GM23338 (cell line): Measurements from ENCODE around the gene CRBN. TPM values are rescaled to one million over a fixed set of nuclear protein-coding genes. Genes with fewer than 3 reads are reported as not detected.

Source experiments
- ATAC-seq: fragments of 200-7000 bp; cut with Tn5 transposase; 3 replicates; pipeline ENCODE4 v1.9.1; 2020
- DNase-seq: peaks from one replicate; pipeline ENCODE4 v3.0.0-alpha.2; 2015; ENCODE audit warnings: low spot score
- H2AFZ ChIP-seq: fragments of 200-600 bp; sonication (generic); 2 replicates; pipeline ENCODE4 v1.8.0; 2016; ENCODE audit warnings: antibody characterized with exemption, mild to moderate bottlenecking, moderate library complexity
- H3F3A ChIP-seq: fragments of 200-600 bp; sonication (generic); replicated peaks from 2 replicates; pipeline ENCODE4 v1.8.0; 2017; ENCODE audit warnings: antibody characterized with exemption, mixed run types, low read depth
- H3K27ac ChIP-seq: fragments of 200-600 bp; sonication (generic); 2 replicates; pipeline ENCODE4 v1.6.1; 2016; ENCODE audit warnings: low read depth
- H3K27me3 ChIP-seq: fragments of 200-600 bp; sonication (generic); 2 replicates; pipeline ENCODE4 v1.8.0; 2016; ENCODE audit warnings: mild to moderate bottlenecking, mixed run types, moderate library complexity; ENCODE audit not compliant: insufficient read depth
- H3K36me3 ChIP-seq: fragments of 200-600 bp; sonication (generic); 2 replicates; pipeline ENCODE4 v1.8.0; 2016; ENCODE audit warnings: mild to moderate bottlenecking; ENCODE audit not compliant: insufficient read depth
- H3K4me1 ChIP-seq: fragments of 200-600 bp; sonication (generic); 2 replicates; pipeline ENCODE4 v1.8.0; 2016; ENCODE audit warnings: mild to moderate bottlenecking, moderate library complexity; ENCODE audit not compliant: insufficient read depth
- H3K4me2 ChIP-seq: fragments of 200-600 bp; sonication (generic); 2 replicates; pipeline ENCODE4 v1.7.1; 2017; ENCODE audit warnings: mixed run types
- H3K4me3 ChIP-seq: fragments of 200-600 bp; sonication (generic); 2 replicates; pipeline ENCODE4 v1.6.1; 2016; ENCODE audit warnings: mixed run types
- H3K79me2 ChIP-seq: fragments of 200-600 bp; sonication (generic); replicated peaks from 2 replicates; pipeline ENCODE4 v1.8.0; 2017; ENCODE audit warnings: mild to moderate bottlenecking; ENCODE audit not compliant: insufficient read depth
- H3K9me2 ChIP-seq: fragments of 200-600 bp; sonication (generic); 2 replicates; pipeline ENCODE4 v1.8.0; 2017; ENCODE audit not compliant: insufficient read depth
- H4K20me1 ChIP-seq: fragments of 200-600 bp; sonication (generic); replicated peaks from 2 replicates; pipeline ENCODE4 v1.8.0; 2017; ENCODE audit warnings: mild to moderate bottlenecking; ENCODE audit not compliant: insufficient read depth
- H3K27ac Mint-ChIP-seq: 2 replicates; pipeline ENCODE4 v1.8.0; 2020; ENCODE audit warnings: inconsistent platforms, mild to moderate bottlenecking, moderate library complexity, mixed read lengths
- H3K27me3 Mint-ChIP-seq: 3 replicates; pipeline ENCODE4 v1.8.0; 2022; ENCODE audit warnings: low read depth, mild to moderate bottlenecking, moderate library complexity, mixed read lengths, inconsistent platforms; ENCODE audit not compliant: insufficient read depth, poor library complexity
- H3K36me3 Mint-ChIP-seq: 3 replicates; pipeline ENCODE4 v1.8.0; 2021; ENCODE audit warnings: low read depth, mild to moderate bottlenecking, inconsistent platforms, moderate library complexity, mixed read lengths
- H3K4me1 Mint-ChIP-seq: 3 replicates; pipeline ENCODE4 v1.8.0; 2020; ENCODE audit warnings: mild to moderate bottlenecking, inconsistent platforms, mixed read lengths
- H3K4me3 Mint-ChIP-seq: 3 replicates; pipeline ENCODE4 v1.8.0; 2021; ENCODE audit warnings: moderate library complexity, mild to moderate bottlenecking, inconsistent platforms, mixed read lengths
- H3K9me3 Mint-ChIP-seq: 3 replicates; pipeline ENCODE4 v1.8.0; 2020; ENCODE audit warnings: moderate library complexity, mild to moderate bottlenecking, inconsistent platforms, mixed read lengths
- CREB1 ChIP-seq: fragments of 250-450 bp; sonication (Bioruptor Pico); IDR thresholded peaks from 2 replicates; pipeline ENCODE4 v1.5.0; 2020; ENCODE audit warnings: low read depth, mild to moderate bottlenecking, moderate library complexity
- CTCF ChIP-seq, 2 experiments: fragments of 200-600 bp in 1 of 2; sonication (generic) in 1 of 2; conservative IDR thresholded peaks; 2 replicates each; pipeline versions ENCODE4 v1.5.1 to v1.6.1; 2016 to 2017; ENCODE audit warnings: antibody characterized with exemption in 2 of 2, low read depth in 2 of 2, mild to moderate bottlenecking in 2 of 2, moderate library complexity in 1 of 2
- ETS1 ChIP-seq: IDR thresholded peaks from 2 replicates; pipeline ENCODE4 v1.6.1; 2016; ENCODE audit warnings: antibody characterized with exemption
- EZH2 ChIP-seq: fragments of 200-600 bp; sonication (generic); IDR thresholded peaks from one replicate; pipeline ENCODE4 v1.8.0; 2017; ENCODE audit warnings: antibody characterized with exemption, mild to moderate bottlenecking, low read depth; ENCODE audit not compliant: unreplicated experiment
- EZH2phosphoT487 ChIP-seq: fragments of 200-600 bp; sonication (generic); IDR thresholded peaks from one replicate; pipeline ENCODE4 v1.8.1; 2018; ENCODE audit warnings: antibody characterized with exemption; ENCODE audit not compliant: unreplicated experiment
- JUNB ChIP-seq: IDR thresholded peaks from one replicate; pipeline ENCODE4 v1.6.1; 2016; ENCODE audit warnings: antibody characterized with exemption; ENCODE audit not compliant: unreplicated experiment
- NANOG ChIP-seq: IDR thresholded peaks from 2 replicates; pipeline ENCODE4 v1.6.1; 2016; ENCODE audit warnings: antibody characterized with exemption, borderline replicate concordance
- POLR2AphosphoS5 ChIP-seq: IDR thresholded peaks from 2 replicates; pipeline ENCODE4 v1.6.1; 2016; ENCODE audit warnings: antibody characterized with exemption, low read depth
- REST ChIP-seq: IDR thresholded peaks from one replicate; pipeline ENCODE4 v1.6.1; 2018; ENCODE audit warnings: antibody characterized with exemption; ENCODE audit not compliant: unreplicated experiment
- STAT1 ChIP-seq: IDR thresholded peaks from one replicate; pipeline ENCODE4 v1.6.1; 2016; ENCODE audit warnings: antibody characterized with exemption; ENCODE audit not compliant: unreplicated experiment
- ZNF114 ChIP-seq: fragments of 250-450 bp; sonication (Bioruptor Pico); IDR thresholded peaks from 2 replicates; pipeline ENCODE4 v1.5.0; 2020; ENCODE audit warnings: mild to moderate bottlenecking, moderate library complexity
- ZNF331 ChIP-seq: fragments of 250-450 bp; sonication (Bioruptor Pico); IDR thresholded peaks from 2 replicates; pipeline ENCODE4 v1.5.0; 2020; ENCODE audit warnings: low read depth, mild to moderate bottlenecking, moderate library complexity
- ZNF462 ChIP-seq: fragments of 250-450 bp; sonication (Bioruptor Pico); IDR thresholded peaks from 2 replicates; pipeline ENCODE4 v1.5.0; 2020; ENCODE audit warnings: mild to moderate bottlenecking, moderate library complexity
- polyA plus RNA-seq: library from polyadenylated mRNA; unstranded; fragments of >200 nt; fragmentation: Nextera tagmentation; extraction: Ambion mirVana; gene quantifications from 2 replicates; pipeline ENCODE4 v1.2.1, GENCODE V29; 2016
- total RNA-seq: library from RNA; depleted of rRNA; stranded (reverse); fragments of >200 nt; shearing (Covaris generic); gene quantifications from 2 replicates; pipeline ENCODE4 v1.2.3, GENCODE V29; 2014

The CRBN gene
- total and polyA plus RNA-seq, 2 experiments from 2014 or later: 33.6 to 41.7 TPM

- peaks cover 89% of the 10 kb centered on the region for H3K9me3 Mint-ChIP-seq
- DNase-seq (peak; percentile 11), ATAC-seq (no peak)
- H3K27ac Mint-ChIP-seq: no peak overlapping the region
- H3K79me2 ChIP-seq: no peaks in the 10 kb centered on the region
- H3K4me3 Mint-ChIP-seq: no peak overlapping the region
- no peak overlapping the region for H2AFZ ChIP-seq
- no peaks in the 10 kb centered on the region for H3K36me3 ChIP-seq
- H3K9me2 ChIP-seq: no peaks in the 10 kb centered on the region
- H4K20me1 ChIP-seq: no peaks in the 10 kb centered on the region
- no peak overlapping the region for H3K27ac ChIP-seq
- TF ChIP-seq ZNF331 (no peak), CTCF (conservative IDR thresholded peaks at IDR 0.05; ENCODE audit: low read depth in 2 of 2) (no peak), POLR2AphosphoS5 (no peak), ZNF114 (CRISPR knock-in tag) (no peak), ETS1 (no peak), STAT1 (no peak), REST (no peak), NANOG (no peak), EZH2 (no peak), JUNB (no peak), EZH2phosphoT487 (no peak), CREB1 (CRISPR knock-in tag) (no peak), ZNF462 (no peak)
- no peaks in the 10 kb centered on the region for H3K4me1 Mint-ChIP-seq
- no peaks in the 10 kb centered on the region for H3K27me3 ChIP-seq
- no peak overlapping the region for H3K4me2 ChIP-seq
- no peak overlapping the region for H3K4me3 ChIP-seq
- no peaks in the 10 kb centered on the region for H3K4me1 ChIP-seq
- H3F3A ChIP-seq: no peaks in the 10 kb centered on the region
- H3K36me3 Mint-ChIP-seq: peaks cover 17% of the 10 kb centered on the region
- peaks cover 2% of the 10 kb centered on the region for H3K27me3 Mint-ChIP-seq
These were observed 30.2 kb upstream of the CRBN start for GRCh38 chr3:3209714-3210113.
